ENCODE measurements around the gene CFAP91. TPM values are rescaled to one million over a fixed set of nuclear protein-coding genes. Genes with fewer than 3 reads are reported as not detected.

CFAP91 gene
- total RNA-seq, 4 donors from 2014 or later = 2.2 to 4.7 (median 3.4) TPM

Other genes with a start within 250 kb of the CFAP91 start
- 10 to 100 TPM; 54.7 to 60.2 (median 56.9) TPM for gene TMEM39A, start 239.4 kb upstream of the CFAP91 start, total RNA-seq
- 10 to 100 TPM; 15.0 to 28.2 (median 17.7) TPM for gene POGLUT1, start 234.1 kb upstream of the CFAP91 start, total RNA-seq
- 10 to 100 TPM; 23.7 to 55.5 (median 42.1) TPM for gene TIMMDC1, start 204.5 kb upstream of the CFAP91 start, total RNA-seq
- gene CD80, start 143.4 kb upstream of the CFAP91 start, total RNA-seq = under 1 TPM in 3 of 4 donors, not detected in 1; 0.50 to 0.96 (median 0.93) TPM
- 10 to 100 TPM in 2 of 4 donors, 1 to 10 TPM in 2; 7.4 to 19.9 (median 11.8) TPM for gene ADPRH, start 123.5 kb upstream of the CFAP91 start, total RNA-seq
- 10 to 100 TPM in 1 of 4 donors, 1 to 10 TPM in 3; 3.3 to 12.8 (median 7.3) TPM for gene PLA1A, start 105.1 kb upstream of the CFAP91 start, total RNA-seq
- 1 to 10 TPM; 1.3 to 7.1 (median 1.9) TPM for gene POPDC2, start 42.4 kb upstream of the CFAP91 start, total RNA-seq
- 10 to 100 TPM; 22.1 to 45.7 (median 31.6) TPM for gene COX17, start 25.6 kb upstream of the CFAP91 start, total RNA-seq
- gene NR1I2, start 79.1 kb downstream of the CFAP91 start, total RNA-seq = under 1 TPM in 1 of 4 donors, not detected in 3; 0.38 TPM

Measured in omental fat pad (tissue), 4 donors.